MCF 10A (cell line): ENCODE measurements around the gene LDAH. TPM values are rescaled to one million over a fixed set of nuclear protein-coding genes. Genes with fewer than 3 reads are reported as not detected.
A peak's percentile ranks its signal among the peaks of the same experiment; 100 is the strongest.

Source experiments
- BruUV-seq: library from RNA; stranded (reverse); fragments of 400-500 nt; replicated peaks from 2 replicates; lab custom pipeline; 2021; lab: Mats Ljungman, UMichigan
- CTCF ChIA-PET: fragments of 300-600 bp; sonication (Branson Sonifier 250); formaldehyde crosslinking; extraction: SDS; loops from one replicate; lab custom pipeline; 2021; ENCODE audit warnings: antibody characterized with exemption, inconsistent platforms; lab: Yijun Ruan, JAX
- POLR2A ChIA-PET: fragments of 300-600, 350-650 bp; sonication (Branson Sonifier 250); formaldehyde crosslinking; extraction: SDS; loops from one replicate; lab custom pipeline; 2020; ENCODE audit warnings: antibody characterized with exemption, inconsistent platforms; lab: Yijun Ruan, JAX
- DNase-seq: peaks from one replicate; pipeline ENCODE4 v3.0.0-alpha.2; 2018; ENCODE audit not compliant: unreplicated experiment
- H3K27ac Mint-ChIP-seq: one replicate; pipeline ENCODE4 v1.8.0; 2022; ENCODE audit warnings: mild to moderate bottlenecking, low read depth, mixed read lengths; ENCODE audit not compliant: unreplicated experiment
- H3K27me3 Mint-ChIP-seq: one replicate; pipeline ENCODE4 v1.8.0; 2022; ENCODE audit warnings: mixed read lengths; ENCODE audit not compliant: insufficient read depth, unreplicated experiment
- H3K36me3 Mint-ChIP-seq: one replicate; pipeline ENCODE4 v1.8.0; 2022; ENCODE audit warnings: mild to moderate bottlenecking, moderate library complexity, mixed read lengths; ENCODE audit not compliant: insufficient read depth, unreplicated experiment
- H3K4me1 Mint-ChIP-seq: one replicate; pipeline ENCODE4 v1.8.0; 2022; ENCODE audit warnings: mixed read lengths; ENCODE audit not compliant: insufficient read depth, unreplicated experiment
- H3K4me3 Mint-ChIP-seq: one replicate; pipeline ENCODE4 v1.8.0; 2022; ENCODE audit warnings: mild to moderate bottlenecking, moderate library complexity, mixed read lengths; ENCODE audit not compliant: unreplicated experiment
- H3K9me3 Mint-ChIP-seq: one replicate; pipeline ENCODE4 v1.8.0; 2022; ENCODE audit warnings: mixed read lengths; ENCODE audit not compliant: unreplicated experiment
- CTCF ChIP-seq: fragments of 200-600 bp; IDR thresholded peaks from one replicate; pipeline ENCODE4 v1.8.0; 2022; ENCODE audit warnings: antibody characterized with exemption, mild to moderate bottlenecking; ENCODE audit not compliant: unreplicated experiment
- intact Hi-C: fragments of 100-400 bp; cut with micrococcal nuclease; formaldehyde crosslinking; loops from 2 replicates; pipeline ENCODE4 v1.14.1; 2022
- total RNA-seq: library from RNA; stranded (reverse); gene quantifications from 2 replicates; pipeline ENCODE4 v1.2.3, GENCODE V29; 2022

LDAH gene
- total RNA-seq, 1 experiment from 2014 or later = 17.0 TPM

- H3K27me3 Mint-ChIP-seq = peaks cover 45% of the 10 kb centered on the region
- TF ChIP-seq CTCF = no peak
- no TSS peak for BruUV-seq
- H3K9me3 Mint-ChIP-seq = no peaks in the 10 kb centered on the region
- no peak for DNase-seq
- intact Hi-C loops = no loop called here
- H3K4me1 Mint-ChIP-seq = peaks cover 7% of the 10 kb centered on the region
- H3K36me3 Mint-ChIP-seq = peaks cover 6% of the 10 kb centered on the region
- no peak overlapping the region for H3K27ac Mint-ChIP-seq
- ChIA-PET POLR2A (interaction anchor here (1.9 kb wide), 1 partner anchor 11 kb away, joined by 6 read pairs; the partner anchor contains the start of gene HS1BP3), CTCF (interaction anchor here (0.6 to 8.0 kb wide), 47 partner anchors 11 to 776 kb away, joined by 3 to 132 read pairs (median 7); partner anchors contain the start of gene HS1BP3)
- H3K4me3 Mint-ChIP-seq = no peak overlapping the region
Measured at GRCh38 chr2:20662308-20662937, 160.5 kb downstream of the LDAH start.

GRCh38 chr2:20661421-20662307 is 161.2 kb downstream of the LDAH start:
- Mint-ChIP-seq H3K27ac (no peak overlapping the region), H3K27me3 (peaks cover 45% of the 10 kb centered on the region)
- peak; percentile 82 for DNase-seq

GRCh38 chr2:20660506-20661420 is 162.1 kb downstream of the LDAH start:
- ChIA-PET CTCF (interaction anchor here (0.5 to 8.0 kb wide), 94 partner anchors 9 to 1515 kb away, joined by 3 to 132 read pairs (median 5); partner anchors contain the start of gene HS1BP3), POLR2A (interaction anchor here (0.7 to 1.9 kb wide), 6 partner anchors 9 to 304 kb away, joined by 3 to 6 read pairs (median 4); partner anchors contain the start of gene HS1BP3)
- Mint-ChIP-seq H3K36me3 (peaks cover 6% of the 10 kb centered on the region), H3K4me1 (peaks cover 7% of the 10 kb centered on the region), H3K4me3 (no peak overlapping the region), H3K27ac (no peak overlapping the region), H3K27me3 (peaks cover 40% of the 10 kb centered on the region), H3K9me3 (no peaks in the 10 kb centered on the region)
- no peak for TF ChIP-seq CTCF
- DNase-seq = no peak
- no TSS peak for BruUV-seq
- intact Hi-C loops = loop anchor here (1.0 to 2.0 kb wide), 5 partner anchors 120 to 504 kb away; no protein-coding TSS in a partner anchor

More at GRCh38 chr2:20661421-20662307, 161.2 kb downstream of the LDAH start:
- CTCF ChIA-PET = interaction anchor here (0.5 to 8.0 kb wide), 99 partner anchors 10 to 1281 kb away, joined by 3 to 132 read pairs (median 4); partner anchors contain the start of gene HS1BP3
- intact Hi-C loops = loop anchor here (1.0 to 2.0 kb wide), 5 partner anchors 119 to 503 kb away; no protein-coding TSS in a partner anchor
- POLR2A ChIA-PET = interaction anchor here (0.7 to 1.9 kb wide), 5 partner anchors 10 to 303 kb away, joined by 3 to 6 read pairs (median 4); partner anchors contain the start of gene HS1BP3
- Mint-ChIP-seq H3K4me1 (peaks cover 7% of the 10 kb centered on the region), H3K4me3 (no peak overlapping the region), H3K9me3 (no peaks in the 10 kb centered on the region), H3K36me3 (peaks cover 6% of the 10 kb centered on the region)
- peak; percentile 96 for TF ChIP-seq CTCF
- BruUV-seq = no TSS peak
